C4-2B (cell line): ENCODE measurements around the gene EMILIN2.

ENCODE experiments used
- H3K27ac ChIP-seq: fragments of 450-650 bp; 2 replicates; pipeline ENCODE4 v1.5.1; 2017
- CTCF ChIP-seq: fragments of 450-650 bp; conservative IDR thresholded peaks from 2 replicates; pipeline ENCODE4 v1.5.1; 2017; ENCODE audit warnings: mild to moderate bottlenecking
- ZFX ChIP-seq: fragments of 450-650 bp; IDR thresholded peaks from 2 replicates; pipeline ENCODE4 v1.6.1; 2017

Gene EMILIN2

DNA sequence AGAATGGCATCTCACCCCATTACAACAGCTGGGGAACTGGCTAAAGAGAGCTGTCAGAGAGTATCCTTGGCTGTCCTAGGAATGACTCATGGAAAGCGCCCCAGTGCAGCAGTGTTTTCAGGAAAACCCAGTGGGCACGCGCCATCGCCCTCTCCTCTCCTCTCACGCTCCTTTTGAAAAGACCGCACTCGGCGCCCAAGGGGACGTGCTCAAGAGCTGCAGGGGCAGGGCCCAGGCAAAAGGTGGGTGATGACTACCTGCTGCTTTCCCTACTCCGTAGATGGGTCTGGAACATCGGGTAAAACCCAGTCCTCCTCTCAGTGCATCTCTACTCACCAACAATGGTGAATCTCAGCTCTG lies 68.1 kb downstream of the EMILIN2 start:
- H3K27ac ChIP-seq = 0 out of 2 replicates have a peak overlapping the region, but pooled peaks have one; percentile 71

GRCh38 chr18:2915486-2915885 lies 68.7 kb downstream of the EMILIN2 start:
- H3K27ac ChIP-seq = peak overlapping the region; percentile 71; the same call in 1 of the 2 replicates

More for the DNA sequence above, 68.1 kb downstream of the EMILIN2 start:
- TF ChIP-seq ZFX = no peak
- no peak for TF ChIP-seq CTCF

DNA sequence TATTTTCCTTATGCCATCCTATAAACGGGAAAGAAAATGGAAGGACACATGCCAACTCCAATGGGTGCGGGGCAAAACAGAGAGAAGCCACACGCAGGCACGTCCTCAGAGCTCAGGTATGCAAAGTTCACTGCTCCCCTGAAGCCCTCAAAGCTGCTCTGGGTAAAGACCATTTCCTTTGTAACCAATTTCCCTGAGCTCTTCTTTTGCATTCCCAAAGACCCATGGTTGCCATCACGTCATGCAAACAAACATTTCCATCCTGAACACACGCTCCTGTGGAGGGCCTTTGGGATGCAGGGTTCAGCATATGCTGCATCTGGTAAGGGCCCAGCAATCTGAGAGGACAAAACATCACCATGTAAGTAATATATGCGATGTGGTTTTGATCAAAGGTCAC lies 69.4 kb downstream of the EMILIN2 start:
- TF ChIP-seq ZFX (no peak), CTCF (no peak)

DNA sequence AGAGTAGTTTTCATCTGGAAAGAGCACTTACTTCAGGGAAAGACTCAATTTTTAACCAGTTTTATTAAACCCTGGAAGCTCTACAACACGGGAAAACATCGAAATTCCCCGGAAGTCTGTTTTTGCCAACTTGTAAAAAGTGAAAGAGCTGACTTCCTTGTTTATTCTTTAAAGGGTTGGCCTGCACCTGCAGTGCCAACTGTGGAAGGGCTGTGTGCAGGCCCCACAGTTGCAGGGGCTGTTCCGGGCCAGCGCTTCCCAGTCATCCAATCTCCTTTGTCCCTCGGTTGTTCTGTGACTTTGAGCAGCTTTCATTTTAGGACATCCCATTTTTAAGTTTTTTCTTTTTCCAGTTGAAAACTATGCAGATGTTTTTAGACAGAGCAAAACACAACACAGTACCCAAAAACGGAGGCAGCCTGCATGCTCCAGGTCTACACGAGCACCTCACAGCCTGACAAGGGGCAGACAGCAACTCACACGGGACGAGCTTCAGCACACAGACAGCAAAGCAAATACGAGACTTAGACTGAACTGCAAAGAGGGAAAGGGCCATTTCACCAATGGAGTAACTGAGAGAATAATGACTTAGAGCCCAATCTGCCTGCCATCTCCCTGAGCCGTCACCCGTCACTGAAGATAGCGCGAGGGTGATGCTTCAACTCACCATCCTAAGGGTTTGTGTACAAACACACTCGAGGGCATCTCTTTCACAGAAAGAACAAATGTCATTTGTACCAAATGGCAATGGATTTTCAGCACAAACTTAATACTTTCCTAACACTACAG lies 70.6 kb downstream of the EMILIN2 start:
- TF ChIP-seq ZFX (no peak), CTCF (no peak)
- peak overlapping the region; percentile 78 for H3K27ac ChIP-seq

More for the DNA sequence above, 69.4 kb downstream of the EMILIN2 start:
- H3K27ac ChIP-seq = peak overlapping the region; percentile 71

- TF ChIP-seq ZFX = no peak
- no peak for TF ChIP-seq CTCF
- no peak overlapping the region; the same call in 1 of the 2 replicates for H3K27ac ChIP-seq
Observed at GRCh38 chr18:2918761-2919550, 72.2 kb downstream of the EMILIN2 start.

DNA sequence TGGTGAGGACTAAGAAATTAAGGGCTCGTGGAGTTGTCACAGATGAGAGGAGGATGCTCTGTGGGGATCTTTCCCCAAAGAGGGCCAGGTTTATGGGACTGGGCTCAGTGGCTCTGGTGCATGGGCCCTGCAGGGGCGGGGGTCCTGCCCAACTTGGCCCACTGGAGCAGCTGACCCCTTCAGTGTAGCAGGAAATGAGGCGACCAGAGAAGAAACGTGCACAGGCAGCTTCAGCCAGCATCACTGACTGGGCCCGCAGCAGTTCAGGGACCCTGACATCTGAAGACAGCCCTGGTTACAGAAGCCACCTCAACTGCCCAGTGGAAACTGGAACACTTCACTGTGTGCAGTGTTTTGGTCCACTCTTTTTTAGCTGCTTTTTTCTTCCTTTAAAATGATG lies 72.8 kb downstream of the EMILIN2 start:
- TF ChIP-seq ZFX (no peak), CTCF (no peak)

GRCh38 chr18:2920027-2920426 lies 73.2 kb downstream of the EMILIN2 start:
- no peak for TF ChIP-seq CTCF
- no peak for TF ChIP-seq ZFX
- H3K27ac ChIP-seq = no peak overlapping the region; the same call in 1 of the 2 replicates

More for the DNA sequence above, 72.8 kb downstream of the EMILIN2 start:
- H3K27ac ChIP-seq = no peak overlapping the region; the same call in 1 of the 2 replicates
